COLO668 (cell line): ENCODE measurements around the gene PPP2R2B.

ENCODE experiments used
- DNase-seq: peaks from one replicate; lab custom pipeline; 2025; ENCODE audit not compliant: unreplicated experiment; lab: John Stamatoyannopoulos, UW

PPP2R2B gene

GRCh38 chr5:146704949-146705665 is 173.4 kb downstream of the PPP2R2B start:
- no peak for DNase-seq

- DNase-seq, result no peak
These were observed 174.7 kb downstream of the PPP2R2B start for GRCh38 chr5:146703899-146704298.

- DNase-seq, result no peak
These were observed 175.1 kb downstream of the PPP2R2B start for GRCh38 chr5:146703499-146703898.

- no peak for DNase-seq
These were observed 178.7 kb downstream of the PPP2R2B start for GRCh38 chr5:146699664-146700418.

GRCh38 chr5:146699138-146699537 is 179.4 kb downstream of the PPP2R2B start:
- DNase-seq, result no peak

GRCh38 chr5:146698651-146699050 is 179.9 kb downstream of the PPP2R2B start:
- no peak for DNase-seq

- no peak for DNase-seq
These were observed 181.3 kb downstream of the PPP2R2B start for GRCh38 chr5:146697211-146697610.

- DNase-seq, result no peak
These were observed 182.9 kb downstream of the PPP2R2B start for GRCh38 chr5:146695646-146696045.

- DNase-seq, result no peak
These were observed 187.6 kb downstream of the PPP2R2B start for GRCh38 chr5:146690880-146691355.

- DNase-seq, result no peak
These were observed 190.9 kb downstream of the PPP2R2B start for GRCh38 chr5:146687630-146688029.

- DNase-seq, result no peak
These were observed 194.7 kb downstream of the PPP2R2B start for GRCh38 chr5:146683861-146684260.

- no peak for DNase-seq
These were observed 195.5 kb downstream of the PPP2R2B start for GRCh38 chr5:146682899-146683532.

- no peak for DNase-seq
These were observed 196.9 kb downstream of the PPP2R2B start for GRCh38 chr5:146681585-146682105.

GRCh38 chr5:146680846-146681584 is 197.5 kb downstream of the PPP2R2B start:
- no peak for DNase-seq

GRCh38 chr5:146675636-146676035 is 202.9 kb downstream of the PPP2R2B start:
- no peak for DNase-seq

GRCh38 chr5:146672866-146673265 is 205.7 kb downstream of the PPP2R2B start:
- no peak for DNase-seq

GRCh38 chr5:146671561-146672295 is 206.8 kb downstream of the PPP2R2B start:
- DNase-seq, result no peak

GRCh38 chr5:146669656-146670055 is 208.9 kb downstream of the PPP2R2B start:
- no peak for DNase-seq

GRCh38 chr5:146667633-146668272 is 210.8 kb downstream of the PPP2R2B start:
- DNase-seq, result peak; percentile 3

GRCh38 chr5:146662229-146662628 is 216.3 kb downstream of the PPP2R2B start:
- DNase-seq, result peak; percentile 11
